ENCODE results near the gene POC1B.
A peak's percentile ranks its signal among the peaks of the same experiment; 100 is the strongest.
"Not testable (repeated sequence)": the region's sequence is repeated elsewhere in the genome, so short reads cannot be mapped to it uniquely, and the experiment has no call there.

Gene POC1B

DNA sequence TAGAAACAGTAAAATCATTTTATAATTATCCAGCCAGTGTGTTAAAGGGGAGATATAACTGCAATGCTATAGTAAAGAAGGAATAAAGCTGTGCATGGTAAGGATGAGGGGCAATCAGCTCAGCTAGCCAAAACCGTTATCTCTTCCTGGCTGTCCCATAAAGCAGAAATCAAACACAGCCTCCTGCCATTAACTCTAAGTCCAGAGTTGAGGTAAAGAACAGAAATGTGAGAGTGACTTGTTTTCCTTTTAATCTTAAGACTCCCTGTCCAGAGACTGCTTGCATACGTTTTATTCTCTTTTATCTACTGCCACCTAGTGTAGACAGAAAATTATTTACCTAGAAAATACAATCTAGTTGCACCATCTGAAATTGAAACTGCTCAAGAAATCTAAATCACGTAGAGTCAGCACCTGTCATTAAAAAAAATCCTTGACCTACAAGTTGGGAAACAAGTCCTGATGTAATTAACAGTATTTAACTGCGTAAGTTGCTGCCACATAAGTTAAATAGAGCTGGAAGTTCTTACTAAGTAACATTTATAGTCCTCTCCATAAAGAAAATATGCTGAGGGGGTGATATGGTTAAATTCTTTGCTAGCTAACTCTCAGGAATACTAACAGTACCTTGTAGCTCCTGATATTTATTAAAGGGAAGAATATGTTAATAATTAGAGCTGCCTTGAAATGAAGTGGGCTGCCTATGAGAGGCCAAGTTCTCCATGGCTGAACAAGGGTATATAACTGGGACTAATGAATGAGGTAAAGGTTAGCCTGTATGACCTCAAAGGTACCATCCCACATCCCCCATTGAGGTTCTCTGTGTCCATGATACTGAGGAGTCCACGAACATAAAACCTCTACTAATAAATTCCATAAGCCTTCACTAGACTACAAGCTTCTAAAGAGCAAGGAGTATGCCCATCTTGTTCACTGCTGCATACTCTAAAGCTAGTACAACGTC, 63.9 kb downstream of the POC1B start:
- TF ChIP-seq MYC (IDR thresholded peaks at IDR 0.05; ENCODE audit: low read depth, low read length) (no peak), POLR2A (IDR thresholded peaks at IDR 0.05; ENCODE audit: extremely low read depth, insufficient read length) (no peak)
- TF ChIP-seq, protein P1, sequence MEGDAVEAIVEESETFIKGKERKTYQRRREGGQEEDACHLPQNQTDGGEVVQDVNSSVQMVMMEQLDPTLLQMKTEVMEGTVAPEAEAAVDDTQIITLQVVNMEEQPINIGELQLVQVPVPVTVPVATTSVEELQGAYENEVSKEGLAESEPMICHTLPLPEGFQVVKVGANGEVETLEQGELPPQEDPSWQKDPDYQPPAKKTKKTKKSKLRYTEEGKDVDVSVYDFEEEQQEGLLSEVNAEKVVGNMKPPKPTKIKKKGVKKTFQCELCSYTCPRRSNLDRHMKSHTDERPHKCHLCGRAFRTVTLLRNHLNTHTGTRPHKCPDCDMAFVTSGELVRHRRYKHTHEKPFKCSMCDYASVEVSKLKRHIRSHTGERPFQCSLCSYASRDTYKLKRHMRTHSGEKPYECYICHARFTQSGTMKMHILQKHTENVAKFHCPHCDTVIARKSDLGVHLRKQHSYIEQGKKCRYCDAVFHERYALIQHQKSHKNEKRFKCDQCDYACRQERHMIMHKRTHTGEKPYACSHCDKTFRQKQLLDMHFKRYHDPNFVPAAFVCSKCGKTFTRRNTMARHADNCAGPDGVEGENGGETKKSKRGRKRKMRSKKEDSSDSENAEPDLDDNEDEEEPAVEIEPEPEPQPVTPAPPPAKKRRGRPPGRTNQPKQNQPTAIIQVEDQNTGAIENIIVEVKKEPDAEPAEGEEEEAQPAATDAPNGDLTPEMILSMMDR (IDR thresholded peaks at IDR 0.05; ENCODE audit: low read depth, low read length): no peak
- H3K4me3 ChIP-seq (ENCODE audit: low read depth, low read length): no peak overlapping the region
- DNase-seq (ENCODE audit: low read depth): peak; percentile 84

DNA sequence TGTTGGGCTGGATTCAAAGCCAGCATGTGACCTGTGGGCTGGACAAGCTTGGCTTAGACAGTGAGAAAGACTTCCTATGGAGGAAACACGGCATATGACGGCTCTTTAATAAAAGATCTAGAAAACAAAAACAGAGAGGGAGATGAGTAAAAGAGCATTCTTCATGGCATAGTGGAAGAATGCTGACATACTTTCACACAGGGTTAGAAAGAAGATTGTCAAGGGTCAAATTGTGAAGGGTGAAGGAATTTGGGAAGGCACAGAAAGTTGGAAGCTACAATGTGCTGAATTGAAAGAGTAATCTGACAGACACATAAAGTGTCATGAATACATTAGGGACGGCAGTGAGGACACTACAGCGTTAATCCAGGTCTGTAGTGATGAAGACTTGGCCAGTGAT, 64.7 kb downstream of the POC1B start:
- TF ChIP-seq, protein P2, sequence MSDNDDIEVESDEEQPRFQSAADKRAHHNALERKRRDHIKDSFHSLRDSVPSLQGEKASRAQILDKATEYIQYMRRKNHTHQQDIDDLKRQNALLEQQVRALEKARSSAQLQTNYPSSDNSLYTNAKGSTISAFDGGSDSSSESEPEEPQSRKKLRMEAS (IDR thresholded peaks at IDR 0.05; ENCODE audit: low read depth, low read length): no peak
- TF ChIP-seq, protein P1 (IDR thresholded peaks at IDR 0.05; ENCODE audit: low read depth, low read length): no peak
- TF ChIP-seq MYC (IDR thresholded peaks at IDR 0.05; ENCODE audit: low read depth, low read length) (no peak), POLR2A (IDR thresholded peaks at IDR 0.05; ENCODE audit: extremely low read depth, insufficient read length) (no peak)
- no peak overlapping the region for H3K4me3 ChIP-seq (ENCODE audit: low read depth, low read length)
- no peak for DNase-seq (ENCODE audit: low read depth)

DNA sequence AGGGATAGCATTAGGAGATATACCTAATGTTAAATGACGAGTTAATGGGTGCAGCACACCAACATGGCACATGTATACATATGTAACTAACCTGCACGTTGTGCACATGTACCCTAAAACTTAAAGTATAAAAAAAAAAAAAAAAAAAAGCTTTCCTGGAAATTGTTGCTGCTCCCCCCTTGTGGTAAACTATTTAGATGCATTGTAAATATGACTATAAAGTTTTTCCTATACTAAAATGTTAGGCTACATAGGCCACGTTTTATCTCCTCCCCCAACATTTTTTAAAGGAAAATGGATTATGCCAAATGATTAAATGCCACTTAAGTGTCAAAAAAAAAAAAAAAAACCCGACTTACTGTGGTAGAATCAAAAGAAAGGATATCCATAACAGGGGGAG, 66.6 kb downstream of the POC1B start:
- peak; percentile 34 for DNase-seq (ENCODE audit: low read depth)
- not testable (repeated sequence) for H3K4me3 ChIP-seq (ENCODE audit: low read depth, low read length)

DNA sequence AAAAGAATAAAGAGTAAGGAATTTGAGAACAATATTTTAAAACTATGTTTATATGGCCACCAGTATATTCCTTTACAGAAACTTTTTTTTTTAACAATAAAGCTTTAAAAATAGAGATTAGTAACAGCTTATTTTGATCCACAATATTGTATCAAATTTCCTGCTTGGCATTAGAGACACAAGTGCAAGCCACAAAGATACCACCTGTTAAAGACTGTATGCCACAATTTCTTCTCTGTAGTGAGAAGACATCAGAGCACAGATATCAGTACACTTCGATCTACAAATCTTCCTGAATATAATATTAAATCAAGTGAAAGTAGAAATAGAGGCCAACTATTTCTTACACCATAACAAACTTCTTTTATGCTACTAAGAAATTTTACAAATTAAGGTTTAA, 69.3 kb downstream of the POC1B start:
- no peak overlapping the region for H3K4me3 ChIP-seq (ENCODE audit: low read depth, low read length)
- TF ChIP-seq, protein P2 (IDR thresholded peaks at IDR 0.05; ENCODE audit: low read depth, low read length): no peak
- TF ChIP-seq, protein P1 (IDR thresholded peaks at IDR 0.05; ENCODE audit: low read depth, low read length): no peak
- TF ChIP-seq POLR2A (IDR thresholded peaks at IDR 0.05; ENCODE audit: extremely low read depth, insufficient read length) (no peak), MYC (IDR thresholded peaks at IDR 0.05; ENCODE audit: low read depth, low read length) (no peak)
- no peak for DNase-seq (ENCODE audit: low read depth)

DNA sequence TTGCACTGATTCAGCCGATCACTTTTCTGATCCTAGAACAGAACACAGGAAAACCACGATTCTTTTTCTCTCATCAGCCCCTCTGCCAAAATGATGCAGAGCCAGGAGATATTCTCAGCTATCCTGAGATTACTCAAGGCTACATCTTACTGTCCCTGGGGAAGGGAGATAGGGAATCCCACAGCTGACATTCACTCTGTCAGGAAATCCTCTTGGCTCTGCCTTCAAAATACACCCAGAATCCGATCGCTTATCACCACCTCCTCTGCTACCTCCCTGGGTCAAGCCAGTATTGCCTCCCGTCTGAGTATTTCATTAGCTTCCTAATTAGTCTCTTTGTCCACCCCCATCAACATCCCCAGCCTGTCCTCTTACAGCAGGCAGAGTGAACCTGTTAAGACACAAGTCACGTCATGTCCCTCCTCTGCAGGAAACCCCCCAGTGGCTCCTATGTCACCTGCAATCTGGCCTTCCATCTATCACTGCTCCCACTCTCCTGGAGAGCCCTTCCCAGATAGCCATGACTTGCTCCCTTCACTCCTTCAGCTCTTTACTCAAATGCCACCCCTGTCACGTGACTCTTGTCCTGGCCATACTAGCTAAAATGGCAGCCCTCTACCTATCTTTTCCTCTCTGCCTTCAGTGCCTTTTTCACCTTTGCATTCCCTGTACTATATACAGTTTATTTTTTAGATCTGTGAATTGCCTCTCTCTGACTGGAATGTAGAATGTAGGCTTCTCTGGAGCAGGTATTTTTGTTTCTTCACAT, 71.6 kb downstream of the POC1B start:
- no peak overlapping the region for H3K4me3 ChIP-seq (ENCODE audit: low read depth, low read length)
- TF ChIP-seq, protein P2 (IDR thresholded peaks at IDR 0.05; ENCODE audit: low read depth, low read length): no peak
- no peak for TF ChIP-seq MYC (IDR thresholded peaks at IDR 0.05; ENCODE audit: low read depth, low read length)
- TF ChIP-seq, protein P1 (IDR thresholded peaks at IDR 0.05; ENCODE audit: low read depth, low read length): no peak
- no peak for TF ChIP-seq POLR2A (IDR thresholded peaks at IDR 0.05; ENCODE audit: extremely low read depth, insufficient read length)
- no peak for DNase-seq (ENCODE audit: low read depth)

All from NB4 (cell line).